MCF 10A (cell line): ENCODE data around the gene ZNF621. TPM values are rescaled to one million over a fixed set of nuclear protein-coding genes. Genes with fewer than 3 reads are reported as not detected.
"Not testable (repeated sequence)": the region's sequence is repeated elsewhere in the genome, so short reads cannot be mapped to it uniquely, and the experiment has no call there.

Experiments used
- BruUV-seq: library from RNA; stranded (reverse); fragments of 400-500 nt; replicated peaks from 2 replicates; lab custom pipeline; 2021; lab: Mats Ljungman, UMichigan
- CTCF ChIA-PET: fragments of 300-600 bp; sonication (Branson Sonifier 250); formaldehyde crosslinking; extraction: SDS; loops from one replicate; lab custom pipeline; 2021; ENCODE audit warnings: antibody characterized with exemption, inconsistent platforms; lab: Yijun Ruan, JAX
- POLR2A ChIA-PET: fragments of 300-600, 350-650 bp; sonication (Branson Sonifier 250); formaldehyde crosslinking; extraction: SDS; loops from one replicate; lab custom pipeline; 2020; ENCODE audit warnings: antibody characterized with exemption, inconsistent platforms; lab: Yijun Ruan, JAX
- DNase-seq: peaks from one replicate; pipeline ENCODE4 v3.0.0-alpha.2; 2018; ENCODE audit not compliant: unreplicated experiment
- H3K27ac Mint-ChIP-seq: one replicate; pipeline ENCODE4 v1.8.0; 2022; ENCODE audit warnings: mild to moderate bottlenecking, low read depth, mixed read lengths; ENCODE audit not compliant: unreplicated experiment
- H3K27me3 Mint-ChIP-seq: one replicate; pipeline ENCODE4 v1.8.0; 2022; ENCODE audit warnings: mixed read lengths; ENCODE audit not compliant: insufficient read depth, unreplicated experiment
- H3K36me3 Mint-ChIP-seq: one replicate; pipeline ENCODE4 v1.8.0; 2022; ENCODE audit warnings: mild to moderate bottlenecking, moderate library complexity, mixed read lengths; ENCODE audit not compliant: insufficient read depth, unreplicated experiment
- H3K4me1 Mint-ChIP-seq: one replicate; pipeline ENCODE4 v1.8.0; 2022; ENCODE audit warnings: mixed read lengths; ENCODE audit not compliant: insufficient read depth, unreplicated experiment
- H3K4me3 Mint-ChIP-seq: one replicate; pipeline ENCODE4 v1.8.0; 2022; ENCODE audit warnings: mild to moderate bottlenecking, moderate library complexity, mixed read lengths; ENCODE audit not compliant: unreplicated experiment
- H3K9me3 Mint-ChIP-seq: one replicate; pipeline ENCODE4 v1.8.0; 2022; ENCODE audit warnings: mixed read lengths; ENCODE audit not compliant: unreplicated experiment
- CTCF ChIP-seq: fragments of 200-600 bp; IDR thresholded peaks from one replicate; pipeline ENCODE4 v1.8.0; 2022; ENCODE audit warnings: antibody characterized with exemption, mild to moderate bottlenecking; ENCODE audit not compliant: unreplicated experiment
- intact Hi-C: fragments of 100-400 bp; cut with micrococcal nuclease; formaldehyde crosslinking; loops from 2 replicates; pipeline ENCODE4 v1.14.1; 2022
- total RNA-seq: library from RNA; stranded (reverse); gene quantifications from 2 replicates; pipeline ENCODE4 v1.2.3, GENCODE V29; 2022

ZNF621 gene
- total RNA-seq, 1 experiment from 2014 or later: 39.6 TPM

GRCh38 chr3:40550167-40550566 lies 25.4 kb downstream of the ZNF621 start:
- Mint-ChIP-seq H3K36me3 (no peaks in the 10 kb centered on the region), H3K9me3 (no peaks in the 10 kb centered on the region), H3K27ac (no peak overlapping the region), H3K4me1 (peaks cover 7% of the 10 kb centered on the region), H3K27me3 (no peaks in the 10 kb centered on the region), H3K4me3 (no peak overlapping the region)
- intact Hi-C loops: no loop called here
- TF ChIP-seq CTCF: no peak
- no TSS peak for BruUV-seq
- POLR2A ChIA-PET: interaction anchor here (0.7 to 1.1 kb wide), 3 partner anchors 8 to 833 kb away, joined by 3 read pairs; partner anchors contain the start of gene ZNF621
- CTCF ChIA-PET: interaction anchor here (0.6 to 1.5 kb wide), 3 partner anchors 30 to 222 kb away, joined by 3 to 6 read pairs (median 3); no protein-coding TSS in a partner anchor
- DNase-seq: peak; percentile 13

DNA sequence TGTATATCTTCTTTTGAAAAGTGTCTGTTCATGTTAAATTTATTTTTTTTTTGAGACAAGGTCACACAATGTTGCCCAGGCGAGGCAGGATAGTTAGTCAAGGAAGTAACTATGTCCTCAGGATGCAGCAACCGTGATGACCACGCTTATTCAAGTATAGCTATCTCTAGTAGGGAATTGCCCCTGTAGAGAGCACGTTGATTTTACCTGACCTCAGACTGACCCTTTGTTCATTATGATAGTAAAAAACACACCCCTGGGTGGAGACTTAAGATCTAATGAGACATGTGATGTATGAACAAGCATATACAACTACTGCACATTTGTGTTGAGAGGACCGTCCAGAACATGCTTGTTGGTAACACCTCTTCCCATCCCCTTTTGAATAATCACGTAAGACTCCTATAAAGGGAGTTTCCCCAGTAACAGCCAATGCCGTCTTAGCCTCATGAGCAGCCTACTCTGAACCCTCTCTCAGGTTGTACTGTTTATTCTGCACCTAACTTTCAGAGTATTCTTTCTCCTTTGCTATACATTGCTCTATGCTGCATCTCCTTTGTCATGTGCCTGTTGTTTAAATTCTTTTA lies 32.9 kb downstream of the ZNF621 start:
- Mint-ChIP-seq H3K9me3 (no peaks in the 10 kb centered on the region), H3K4me1 (no peaks in the 10 kb centered on the region), H3K4me3 (no peak overlapping the region), H3K36me3 (no peaks in the 10 kb centered on the region), H3K27me3 (no peaks in the 10 kb centered on the region), H3K27ac (no peak overlapping the region)
- CTCF ChIA-PET: interaction anchor here (0.6 to 0.7 kb wide), 2 partner anchors 177 to 231 kb away, joined by 3 read pairs; no protein-coding TSS in a partner anchor
- POLR2A ChIA-PET: no interaction called here
- no TSS peak for BruUV-seq
- no peak for DNase-seq
- intact Hi-C loops: no loop called here
- TF ChIP-seq CTCF: no peak

GRCh38 chr3:40562482-40562881 lies 37.7 kb downstream of the ZNF621 start:
- H3K27ac Mint-ChIP-seq, DNase-seq, H3K4me1 Mint-ChIP-seq, intact Hi-C loops, H3K4me3 Mint-ChIP-seq, H3K9me3 Mint-ChIP-seq, POLR2A ChIA-PET, H3K27me3 Mint-ChIP-seq, CTCF ChIA-PET, BruUV-seq, H3K36me3 Mint-ChIP-seq: not testable (repeated sequence)

DNA sequence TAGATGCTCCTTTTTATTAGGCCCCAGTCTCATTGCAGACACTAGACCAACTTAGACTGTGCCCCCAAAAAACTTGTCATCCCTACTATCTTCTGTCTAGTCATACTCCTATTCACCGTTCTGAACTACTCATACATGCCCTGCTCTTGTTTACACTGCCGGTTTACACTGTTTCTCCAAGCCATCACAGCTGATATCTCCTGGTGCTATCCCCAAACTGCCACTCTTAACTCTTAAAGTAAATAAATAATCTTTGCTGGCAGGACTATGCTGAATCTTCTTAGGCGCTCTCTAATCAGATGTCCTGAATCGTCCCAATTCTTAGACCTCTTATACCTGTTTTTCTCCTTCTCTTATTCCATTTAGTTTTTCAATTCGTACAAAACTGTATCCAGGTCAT lies 40.9 kb downstream of the ZNF621 start:
- BruUV-seq, intact Hi-C loops, H3K36me3 Mint-ChIP-seq, H3K9me3 Mint-ChIP-seq, CTCF ChIA-PET, H3K4me1 Mint-ChIP-seq, POLR2A ChIA-PET, DNase-seq, H3K27me3 Mint-ChIP-seq, H3K4me3 Mint-ChIP-seq, H3K27ac Mint-ChIP-seq: not testable (repeated sequence)

- Mint-ChIP-seq H3K9me3 (no peaks in the 10 kb centered on the region), H3K36me3 (peaks cover 9% of the 10 kb centered on the region), H3K27me3 (no peaks in the 10 kb centered on the region), H3K4me1 (no peaks in the 10 kb centered on the region), H3K27ac (no peak overlapping the region), H3K4me3 (no peak overlapping the region)
- no TSS peak for BruUV-seq
- intact Hi-C loops: no loop called here
- TF ChIP-seq CTCF: no peak
- DNase-seq: no peak
- POLR2A ChIA-PET: no interaction called here
- CTCF ChIA-PET: no interaction called here
Observed at GRCh38 chr3:40566694-40567093, 41.9 kb downstream of the ZNF621 start.
